Activated effector memory CD4-positive, alpha-beta T cell treated with Interleukin-2 at 50 U/mL for 16 hours (primary cell): Measurements from ENCODE around the gene BAIAP2L1.
"Not testable (repeated sequence)": the region's sequence is repeated elsewhere in the genome, so short reads cannot be mapped to it uniquely, and the experiment has no call there.

Experiments
- DNase-seq: peaks from one replicate; pipeline ENCODE4 v3.0.0-alpha.2; 2020

The BAIAP2L1 gene

DNA sequence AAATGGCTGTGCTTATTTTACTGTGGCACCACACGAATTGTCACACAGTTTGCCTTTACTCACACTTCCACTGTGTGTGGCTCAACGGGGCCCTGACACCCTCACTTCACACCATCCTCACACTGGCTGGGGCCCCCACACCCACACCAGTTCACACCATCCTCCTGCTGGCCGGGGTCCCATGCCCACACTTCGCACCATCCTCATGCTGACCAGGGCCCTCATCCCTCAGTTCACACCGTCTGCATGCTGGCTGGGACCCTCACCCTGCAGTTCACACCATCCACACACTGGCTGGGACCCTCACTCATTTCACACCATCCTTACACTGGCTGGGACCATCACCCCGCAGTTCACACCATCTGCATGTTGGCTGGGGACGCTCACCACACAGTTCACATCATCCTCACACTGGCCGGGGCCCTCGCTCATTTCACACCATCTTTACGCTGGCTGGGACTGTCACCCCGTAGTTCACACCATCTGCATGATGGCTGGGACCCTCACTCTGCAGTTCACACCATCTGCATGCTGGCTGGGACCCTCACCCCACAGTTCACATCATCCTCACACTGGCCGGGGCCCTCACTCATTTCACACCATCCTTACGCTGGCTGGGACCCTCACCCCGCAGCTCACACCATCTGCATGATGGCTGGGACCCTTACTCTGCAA, 83.4 kb downstream of the BAIAP2L1 start:
- no peak for DNase-seq

DNA sequence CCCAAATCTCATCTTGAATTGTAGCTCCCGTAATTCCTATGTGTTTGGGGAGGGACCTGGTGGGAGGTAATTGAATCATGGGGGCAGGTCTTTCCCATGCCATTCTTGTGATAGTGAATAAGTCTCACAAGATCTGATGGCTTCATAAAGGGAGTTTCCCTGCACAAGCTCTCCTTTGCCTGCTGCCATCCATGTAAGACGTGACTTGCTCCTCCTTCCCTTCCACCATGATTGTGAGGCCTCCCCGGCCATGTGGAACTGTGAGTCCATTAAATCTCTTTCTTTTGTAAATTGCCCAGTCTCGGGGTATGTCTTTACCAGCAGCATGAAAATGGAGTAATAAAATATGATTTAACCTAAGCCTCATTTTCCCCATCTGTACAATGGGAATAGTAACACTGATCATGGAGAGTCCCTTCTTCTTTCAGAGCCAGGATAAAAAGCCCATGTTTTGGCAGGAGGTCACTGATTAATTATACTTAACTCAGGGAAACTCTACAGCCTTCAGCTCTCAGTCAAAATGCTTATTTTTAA, 84.8 kb downstream of the BAIAP2L1 start:
- DNase-seq, result not testable (repeated sequence)

- DNase-seq, result no peak
Measured at GRCh38 chr7:98315318-98315993, 85.4 kb downstream of the BAIAP2L1 start.

DNA sequence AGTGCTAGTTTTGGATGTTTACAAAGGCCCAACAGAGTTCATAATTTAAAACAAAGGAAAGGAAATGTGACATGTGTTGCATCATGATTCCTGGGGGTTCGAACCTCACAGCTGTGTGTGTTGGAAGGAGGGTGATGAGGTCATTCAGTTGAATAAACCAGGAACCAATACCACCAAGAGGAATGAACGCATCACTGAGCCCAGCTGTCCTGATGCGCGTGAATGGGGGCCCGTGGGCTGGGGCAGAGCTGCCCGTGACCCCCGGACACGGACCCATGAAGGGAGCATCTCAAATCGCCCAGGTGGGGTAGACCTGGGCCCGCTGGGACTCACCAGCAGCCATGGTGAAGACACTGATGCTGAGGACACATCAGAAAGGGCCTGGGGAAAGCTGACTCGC, 86.4 kb downstream of the BAIAP2L1 start:
- no peak for DNase-seq

- DNase-seq, result no peak
Measured at GRCh38 chr7:98312201-98312600, 88.7 kb downstream of the BAIAP2L1 start.

- no peak for DNase-seq
Measured at GRCh38 chr7:98309566-98309965, 91.3 kb downstream of the BAIAP2L1 start.

DNA sequence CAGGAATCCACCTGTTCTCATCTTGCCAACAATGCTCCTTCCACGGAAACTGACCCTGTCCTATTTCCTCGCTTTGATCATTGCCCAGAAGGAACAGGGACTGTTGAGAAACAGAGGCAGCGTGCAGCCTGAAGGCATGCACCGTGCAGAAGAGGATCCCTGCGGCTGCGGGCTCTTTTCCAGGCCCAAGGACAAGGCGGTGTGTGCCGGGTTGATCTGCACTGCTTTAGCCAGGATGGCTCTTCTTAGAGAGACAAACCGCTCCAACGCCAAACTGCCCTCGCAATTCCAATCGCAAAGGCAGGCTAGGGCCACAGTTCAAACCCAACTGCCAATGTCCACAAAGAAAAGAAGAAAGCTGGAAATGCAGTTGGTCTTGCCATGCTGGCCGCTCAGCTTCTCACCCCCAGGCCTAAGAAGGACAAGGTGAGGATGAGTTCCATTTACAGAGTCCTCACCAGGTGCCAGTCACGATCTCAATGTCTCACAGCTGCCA, 92.9 kb downstream of the BAIAP2L1 start:
- DNase-seq, result no peak

DNA sequence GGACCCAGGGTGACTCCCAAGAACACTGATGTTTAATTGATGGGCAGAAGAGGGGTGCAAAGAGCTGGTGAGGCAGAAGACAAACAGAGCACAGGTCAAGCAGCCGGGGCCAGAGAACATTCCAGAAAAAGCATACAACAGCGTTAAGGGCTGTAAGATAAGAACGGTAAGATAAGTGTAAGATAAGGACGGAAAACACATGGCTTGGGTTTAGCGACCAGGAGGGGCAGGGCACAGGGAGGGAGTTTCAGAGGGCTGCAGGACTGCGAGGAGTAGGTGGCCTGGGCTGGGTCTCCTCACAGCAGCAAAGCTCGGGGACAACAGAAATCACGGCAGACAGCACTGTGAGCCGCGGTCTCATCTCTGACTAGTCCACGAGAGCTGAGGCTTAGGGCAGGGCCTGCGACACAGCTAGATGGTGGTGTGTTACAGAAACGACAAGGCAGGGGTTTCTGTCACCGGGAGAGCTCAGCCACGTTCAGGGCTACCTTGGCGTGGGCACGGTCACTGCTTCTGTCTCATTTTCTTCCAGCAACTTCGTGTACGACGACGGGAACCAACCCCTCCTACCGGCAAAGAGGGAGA, 94.8 kb downstream of the BAIAP2L1 start:
- DNase-seq, result no peak

DNA sequence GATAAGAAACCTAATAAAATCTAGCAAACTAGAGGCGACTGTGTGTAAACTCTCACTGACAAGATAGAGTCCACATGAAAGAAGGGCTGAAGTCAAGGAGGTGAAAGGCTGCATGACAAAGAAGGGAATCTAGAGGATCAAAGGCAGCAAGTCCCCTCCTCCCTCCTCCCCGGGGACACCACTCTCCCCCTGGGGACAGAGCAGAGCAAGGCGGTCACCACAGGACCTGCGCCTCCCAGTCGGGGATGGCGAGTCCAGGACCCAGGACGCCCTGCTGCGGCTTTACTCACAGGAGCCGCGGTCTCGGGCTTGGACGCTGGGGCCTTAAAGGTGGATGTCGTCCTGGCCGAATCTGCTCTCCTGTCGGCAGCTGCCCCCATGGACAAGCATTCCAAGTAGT, 97.0 kb downstream of the BAIAP2L1 start:
- DNase-seq, result no peak

DNA sequence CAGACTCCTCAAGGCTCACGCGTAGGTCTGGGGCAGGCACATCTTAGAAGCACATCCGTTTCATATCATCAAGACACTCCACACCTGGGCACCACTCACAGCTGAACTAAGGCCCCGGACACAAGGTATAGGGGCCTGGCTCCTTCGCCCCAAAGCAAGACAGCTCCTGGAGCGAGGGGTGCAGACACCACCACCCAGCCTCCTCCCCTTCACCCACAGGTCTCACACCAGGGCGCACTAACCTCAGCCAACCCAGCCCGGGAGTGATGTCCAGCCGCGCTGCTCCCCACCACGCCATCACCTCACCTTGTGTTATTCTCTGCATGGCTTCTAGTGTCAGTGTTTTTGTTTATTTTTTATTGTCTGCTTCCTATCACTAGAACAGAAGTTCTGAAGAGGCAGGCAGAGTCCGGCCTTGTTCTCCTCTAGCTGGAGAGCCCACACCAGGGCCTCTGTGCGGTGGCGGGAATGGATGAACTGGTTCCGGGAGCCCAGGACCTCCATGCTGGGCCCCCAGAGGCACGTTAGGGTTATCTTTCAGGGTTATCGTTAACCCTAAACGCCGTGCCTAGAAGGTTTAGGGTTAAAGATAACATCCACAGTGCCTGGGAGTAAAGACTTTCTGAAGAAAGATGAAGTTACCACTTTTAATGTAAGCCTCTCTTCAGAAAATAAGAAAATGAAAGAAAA, 97.6 kb downstream of the BAIAP2L1 start:
- no peak for DNase-seq

- DNase-seq, result no peak
Measured at GRCh38 chr7:98301693-98302470, 99.0 kb downstream of the BAIAP2L1 start.

GRCh38 chr7:98300595-98301372, 100.1 kb downstream of the BAIAP2L1 start:
- no peak for DNase-seq

DNA sequence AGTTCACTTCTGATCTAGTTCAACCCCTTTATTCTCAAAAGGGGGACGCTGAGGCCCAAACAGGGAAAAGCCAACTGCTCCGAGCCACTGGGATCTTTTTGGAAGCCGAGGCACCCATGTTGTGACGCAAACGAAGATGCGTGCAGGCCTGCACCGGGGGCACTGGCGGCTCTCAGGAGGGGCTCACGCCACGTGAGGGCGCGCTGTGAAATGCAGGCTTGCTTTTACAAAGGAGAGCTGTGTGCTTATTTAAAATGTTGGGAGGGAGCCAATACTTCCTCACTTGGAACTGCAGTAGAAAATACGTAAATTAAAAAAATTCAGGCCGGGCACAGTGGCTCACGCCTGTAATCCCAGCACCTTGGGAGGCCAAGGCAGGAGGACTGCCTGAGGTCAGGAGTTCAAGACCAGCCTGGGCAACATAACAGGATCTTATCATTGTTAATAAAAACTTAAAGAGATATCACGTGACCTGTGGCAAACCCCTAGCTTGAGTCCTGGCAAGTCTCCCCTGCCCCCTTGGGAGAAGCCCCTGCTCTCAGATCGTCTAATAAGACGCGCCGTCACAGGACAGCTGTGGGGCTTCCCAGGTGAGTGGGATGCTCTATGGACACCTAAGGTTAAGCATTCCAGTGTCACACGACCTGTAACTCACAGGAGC, 103.1 kb downstream of the BAIAP2L1 start:
- no peak for DNase-seq

DNA sequence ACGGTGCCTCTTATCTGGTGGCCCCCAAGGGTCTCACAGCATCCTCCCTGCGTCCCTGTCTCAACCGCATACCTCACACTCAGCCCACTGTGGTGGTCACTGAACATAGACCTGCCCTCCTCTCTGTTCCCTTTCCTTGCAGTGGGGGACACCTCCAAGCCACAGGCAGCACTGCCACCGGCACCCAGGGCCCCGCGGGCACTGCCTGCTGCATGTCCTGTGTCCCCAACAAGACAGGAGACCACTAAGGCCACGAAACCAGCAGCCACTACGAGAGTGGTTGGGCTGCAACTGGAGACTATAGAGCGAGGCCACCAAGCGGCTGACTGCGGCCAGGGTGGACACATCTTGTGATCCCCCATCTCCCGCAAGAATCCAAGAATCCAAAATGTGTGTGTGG, 104.1 kb downstream of the BAIAP2L1 start:
- no peak for DNase-seq

GRCh38 chr7:98295467-98296192, 105.3 kb downstream of the BAIAP2L1 start:
- DNase-seq, result no peak

DNA sequence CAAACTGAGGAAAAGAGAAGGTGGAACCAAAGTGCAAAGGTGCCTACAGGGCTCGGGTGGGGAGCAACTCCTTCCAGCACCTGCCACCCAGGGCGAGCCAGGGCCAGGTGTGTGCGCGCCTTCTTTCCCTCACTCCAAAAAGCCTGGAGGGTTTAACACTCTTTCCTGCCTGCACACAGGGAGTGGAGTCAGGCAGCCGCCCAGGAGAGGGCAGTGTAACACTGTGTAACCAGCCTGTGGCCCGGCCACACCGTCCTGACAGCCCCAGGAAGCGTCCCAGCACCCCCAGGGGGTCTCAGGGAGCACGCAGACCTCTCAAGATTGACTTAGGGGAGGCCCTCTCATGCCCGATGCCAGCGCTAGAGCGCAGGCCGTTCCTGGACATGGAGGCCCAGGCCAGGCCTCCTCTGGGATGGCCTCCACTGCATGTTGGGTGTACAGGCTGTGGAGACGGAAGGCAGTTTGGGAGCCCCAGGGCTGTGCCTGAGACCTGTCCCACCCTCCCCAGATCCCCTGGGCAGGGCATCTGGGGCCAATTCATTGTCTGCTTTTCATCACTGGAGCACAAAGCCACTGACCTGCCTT, 106.0 kb downstream of the BAIAP2L1 start:
- no peak for DNase-seq

GRCh38 chr7:98294326-98294725, 106.6 kb downstream of the BAIAP2L1 start:
- no peak for DNase-seq

GRCh38 chr7:98293746-98294145, 107.1 kb downstream of the BAIAP2L1 start:
- DNase-seq, result no peak

DNA sequence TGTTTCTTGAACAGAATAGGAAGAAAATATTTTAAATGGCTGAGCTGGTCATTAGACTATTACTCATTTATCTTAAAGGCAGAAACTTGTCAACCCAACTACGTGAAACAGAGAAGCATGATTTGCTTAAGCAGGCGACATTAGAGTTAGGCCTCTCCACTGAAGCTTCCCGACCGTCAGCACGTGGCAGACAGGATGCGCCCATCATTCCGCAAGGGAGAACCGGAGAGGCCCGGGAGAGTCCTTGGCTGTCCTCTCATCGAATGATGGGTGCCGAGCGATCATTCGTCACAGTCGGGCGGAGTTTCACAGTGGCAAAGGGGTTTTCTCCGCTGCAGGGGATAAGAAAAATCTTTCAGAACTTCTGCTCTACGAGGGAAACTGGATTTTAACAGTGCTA, 107.6 kb downstream of the BAIAP2L1 start:
- DNase-seq, result no peak

GRCh38 chr7:98291717-98292116, 109.2 kb downstream of the BAIAP2L1 start:
- DNase-seq, result no peak
